H1 (cell line): Measurements from ENCODE around the gene AFAP1L1. TPM values are rescaled to one million over a fixed set of nuclear protein-coding genes. Genes with fewer than 3 reads are reported as not detected.
A peak's percentile ranks its signal among the peaks of the same experiment; 100 is the strongest.

Experiments
- CTCF ChIA-PET: fragments of 300-600 bp; sonication (Branson Sonifier 250); formaldehyde crosslinking; loops from one replicate; lab custom pipeline; 2021; ENCODE audit not compliant: partially characterized antibody; lab: Charles Lee
- POLR2A ChIA-PET: fragments of 300-600 bp; sonication (Branson Sonifier 250); formaldehyde crosslinking; loops from one replicate; lab custom pipeline; 2021; ENCODE audit warnings: inconsistent platforms; ENCODE audit not compliant: partially characterized antibody; lab: Charles Lee
- DNase-seq, 2 experiments: peaks; one replicate each; pipeline versions ENCODE4 v3.0.0 to v3.0.0-alpha.2; 2010 to 2022; ENCODE audit warnings: low spot score in 2 of 2, low read depth in 1 of 2, mixed read lengths in 1 of 2
- FAIRE-seq: peaks from 2 replicates; lab custom pipeline; 2011; peaks lifted over from hg19 to GRCh38; lab: Jason Lieb, UNC
- H2AFZ ChIP-seq: 2 replicates; pipeline ENCODE4 v1.8.1; 2012; ENCODE audit warnings: low read length, inconsistent platforms
- H2AK5ac ChIP-seq: 2 replicates; pipeline ENCODE4 v1.6.1; 2013; ENCODE audit warnings: low read depth, low read length
- H2BK120ac ChIP-seq: replicated peaks from 2 replicates; pipeline ENCODE3; 2013; ENCODE audit warnings: low read depth, low read length, inconsistent platforms
- H2BK12ac ChIP-seq: 2 replicates; pipeline ENCODE4 v1.6.1; 2013; ENCODE audit warnings: low read depth, low read length
- H2BK15ac ChIP-seq: 2 replicates; pipeline ENCODE4 v1.6.1; 2013; ENCODE audit warnings: low read length
- H2BK20ac ChIP-seq: 2 replicates; pipeline ENCODE4 v1.6.1; 2013; ENCODE audit warnings: low read length
- H2BK5ac ChIP-seq: 2 replicates; pipeline ENCODE4 v1.6.1; 2013; ENCODE audit warnings: low read depth, low read length
- H3K14ac ChIP-seq: 2 replicates; pipeline ENCODE4 v1.6.1; 2013; ENCODE audit warnings: inconsistent platforms; ENCODE audit not compliant: insufficient read length
- H3K18ac ChIP-seq: 2 replicates; pipeline ENCODE4 v1.6.1; 2013; ENCODE audit warnings: low read length; ENCODE audit errors: extremely low read depth
- H3K23ac ChIP-seq: 2 replicates; pipeline ENCODE4 v1.6.1; 2013; ENCODE audit warnings: inconsistent platforms; ENCODE audit not compliant: insufficient read length
- H3K23me2 ChIP-seq: 2 replicates; pipeline ENCODE4 v1.6.1; 2013; ENCODE audit warnings: low read depth, low read length
- H3K27ac ChIP-seq: 2 replicates; pipeline ENCODE4 v1.6.1; 2011; ENCODE audit warnings: low read depth, low read length, inconsistent platforms
- H3K27me3 ChIP-seq, 4 experiments: replicated peaks in 1 of 4; 1 replicate in 1 of 4; 2 replicates in 3 of 4; pipeline versions ENCODE4 v1.6.1 to v1.8.1; 2011 to 2013; ENCODE audit warnings: low read length in 3 of 4, mild to moderate bottlenecking in 3 of 4, inconsistent platforms in 2 of 4, mixed read lengths in 2 of 4, moderate library complexity in 1 of 4; ENCODE audit not compliant: control insufficient read depth in 3 of 4, insufficient read depth in 3 of 4; ENCODE audit errors: extremely low read depth in 1 of 4
- H3K36me3 ChIP-seq, 4 experiments: 2 replicates each; pipeline versions ENCODE4 v1.6.1 to v1.8.1; 2011 to 2013; ENCODE audit warnings: mild to moderate bottlenecking in 4 of 4, low read length in 3 of 4, moderate library complexity in 2 of 4, control low read depth in 1 of 4, inconsistent platforms in 1 of 4; ENCODE audit not compliant: insufficient read depth in 4 of 4, control insufficient read depth in 2 of 4
- H3K4ac ChIP-seq: replicated peaks from 2 replicates; pipeline ENCODE3; 2013; ENCODE audit warnings: low read length, low read depth, mixed read lengths, inconsistent platforms; ENCODE audit not compliant: insufficient read length
- H3K4me1 ChIP-seq, 4 experiments: replicated peaks in 1 of 4; 1 replicate in 1 of 4; 2 replicates in 3 of 4; pipeline versions ENCODE4 v1.6.1 to v1.8.1; 2011 to 2013; ENCODE audit warnings: low read length in 3 of 4, inconsistent platforms in 2 of 4, mixed read lengths in 1 of 4; ENCODE audit not compliant: insufficient read depth in 4 of 4, control insufficient read depth in 3 of 4
- H3K4me2 ChIP-seq, 2 experiments: 2 replicates each; pipeline versions ENCODE4 v1.6.1 to v1.8.1; 2011 to 2013; ENCODE audit warnings: low read depth in 2 of 2, low read length in 2 of 2, control low read depth in 1 of 2, inconsistent platforms in 1 of 2, mild to moderate bottlenecking in 1 of 2; ENCODE audit not compliant: insufficient read depth in 1 of 2
- H3K4me3 ChIP-seq, 4 experiments: fragments of 200-600, 300-600 bp in 1 of 4; sonication (generic), shearing (Covaris generic), sonication (Bioruptor Twin) in 1 of 4; 2 replicates each; pipeline versions ENCODE4 v1.5.1 to v1.8.1; 2011 to 2016; ENCODE audit warnings: low read length in 4 of 4, low read depth in 3 of 4, control low read depth in 2 of 4, inconsistent platforms in 2 of 4, mild to moderate bottlenecking in 2 of 4, mixed read lengths in 1 of 4, moderate library complexity in 1 of 4; ENCODE audit not compliant: insufficient read depth in 2 of 4; ENCODE audit errors: extremely low read depth in 1 of 4
- H3K56ac ChIP-seq: replicated peaks from 2 replicates; pipeline ENCODE3; 2013; ENCODE audit warnings: low read depth, mild to moderate bottlenecking, mixed read lengths, low read length, inconsistent platforms; ENCODE audit not compliant: insufficient read length
- H3K79me1 ChIP-seq: 2 replicates; pipeline ENCODE4 v1.6.1; 2013; ENCODE audit warnings: low read depth, low read length, control low read depth
- H3K79me2 ChIP-seq, 2 experiments: 2 replicates each; pipeline versions ENCODE4 v1.6.1 to v1.8.1; 2012 to 2013; ENCODE audit warnings: low read length in 2 of 2, mild to moderate bottlenecking in 2 of 2, inconsistent platforms in 1 of 2; ENCODE audit not compliant: insufficient read depth in 2 of 2, control insufficient read depth in 1 of 2
- H3K9ac ChIP-seq, 4 experiments: replicated peaks in 1 of 4; 1 replicate in 1 of 4; 2 replicates in 3 of 4; pipeline versions ENCODE4 v1.6.1 to v1.8.1; 2011 to 2013; ENCODE audit warnings: low read depth in 3 of 4, low read length in 3 of 4, control low read depth in 2 of 4, mild to moderate bottlenecking in 2 of 4, moderate library complexity in 2 of 4, inconsistent platforms in 1 of 4; ENCODE audit errors: extremely low read depth in 1 of 4
- H3K9me3 ChIP-seq, 2 experiments: 2 replicates each; pipeline versions ENCODE4 v1.6.1 to v1.8.1; 2012 to 2013; ENCODE audit warnings: mild to moderate bottlenecking in 2 of 2, moderate library complexity in 2 of 2, control low read depth in 1 of 2, inconsistent platforms in 1 of 2, low read depth in 1 of 2, low read length in 1 of 2, mixed read lengths in 1 of 2; ENCODE audit not compliant: insufficient read depth in 2 of 2
- H4K20me1 ChIP-seq, 2 experiments: replicated peaks in 1 of 2; 2 replicates each; pipeline versions ENCODE3 to v1.8.1; 2011 to 2013; ENCODE audit warnings: inconsistent platforms in 2 of 2, low read length in 2 of 2, mild to moderate bottlenecking in 1 of 2; ENCODE audit not compliant: insufficient read depth in 2 of 2, control insufficient read depth in 1 of 2
- H4K5ac ChIP-seq: 2 replicates; pipeline ENCODE4 v1.6.1; 2013; ENCODE audit warnings: low read length, low read depth, mixed read lengths, inconsistent platforms; ENCODE audit not compliant: insufficient read length
- H4K8ac ChIP-seq: 2 replicates; pipeline ENCODE4 v1.8.0; 2013; ENCODE audit warnings: mild to moderate bottlenecking, moderate library complexity, low read length, inconsistent platforms; ENCODE audit not compliant: insufficient read depth; ENCODE audit errors: extremely low read depth
- H4K91ac ChIP-seq: replicated peaks from 2 replicates; pipeline ENCODE3; 2013; ENCODE audit warnings: low read length, mixed read lengths, inconsistent platforms; ENCODE audit not compliant: insufficient read length
- CTCF ChIP-seq, 3 experiments: IDR thresholded peaks; 1 replicate in 2 of 3; 2 replicates in 1 of 3; pipeline versions ENCODE4 v1.5.1 to v1.6.1; 2011; ENCODE audit warnings: low read length in 3 of 3, mild to moderate bottlenecking in 3 of 3, inconsistent platforms in 2 of 3, low read depth in 1 of 3, moderate library complexity in 1 of 3; ENCODE audit not compliant: insufficient read depth in 1 of 3; ENCODE audit errors: control extremely low read depth in 1 of 3
- USF2 ChIP-seq: IDR thresholded peaks from 2 replicates; pipeline ENCODE4 v1.6.1; 2011; ENCODE audit warnings: low read length, improper control_type of control experiment
- WGBS, 2 experiments: shearing (Covaris generic) in 1 of 2; methylation state at CpG; one replicate each; pipeline versions ENCODE4 v1.1.6 to v1.1.7; 2013 to 2015; ENCODE audit warnings: low lambda C conversion rate in 2 of 2, mixed read lengths in 2 of 2, inconsistent platforms in 1 of 2, low coverage in 1 of 2, missing lambda C conversion rate in 1 of 2; ENCODE audit not compliant: insufficient replicate concordance in 2 of 2, insufficient coverage in 1 of 2, insufficient read length in 1 of 2; ENCODE audit errors: extremely low coverage in 1 of 2, missing lambda C conversion rate in 1 of 2; 5-methylcytosine and 5-hydroxymethylcytosine counted together
- polyA plus RNA-seq, 7 experiments: library from polyadenylated mRNA; depleted of rRNA in 3 of 7; stranded (reverse) in 5 of 7; unstranded in 2 of 7; fragments of >200 nt in 5 of 7; fragments of 200-250 nt in 2 of 7; gene quantifications; 1 replicate in 5 of 7; 2 replicates in 1 of 7; 4 replicates in 1 of 7; pipeline versions ENCODE4 v1.2.1 to v1.2.3, GENCODE V29; 2011 to 2013; ENCODE audit warnings: missing spikeins in 2 of 7, mixed read lengths in 2 of 7
- total RNA-seq: library from RNA; stranded (reverse); fragmentation: NEBNext Ultra II Directional; extraction: Animal tissue kit (Norgen Biotek cat#: 25700); gene quantifications from 2 replicates; pipeline ENCODE4 v1.2.1, GENCODE V29; 2021

AFAP1L1 gene
- total and polyA plus RNA-seq, 2 of the 8 experiments (the other 6 are each of a cell fraction or from before 2014, with no cell fraction given), result 0.79 to 4.7 TPM

GRCh38 chr5:149363936-149364335 is 92.3 kb downstream of the AFAP1L1 start:
- H2BK15ac ChIP-seq, result no peak overlapping the region
- no peak for FAIRE-seq

More at GRCh38 chr5:149363936-149364335, 92.3 kb downstream of the AFAP1L1 start:
- H2BK12ac ChIP-seq, result no peak overlapping the region
- WGBS, 2 experiments, result 90% methylated on average over 9 of the region's 9 CpGs; no CpG with 5 or more reads in 1 of the 2 experiments
- no peak overlapping the region for H2BK5ac ChIP-seq
- POLR2A ChIA-PET, result interaction anchor here (1.6 kb wide), 1 partner anchor 13 kb away, joined by 5 read pairs; no protein-coding TSS in a partner anchor
- no peak overlapping the region for H3K4ac ChIP-seq
- H3K4me2 ChIP-seq, result no peak overlapping the region
- H3K79me2 ChIP-seq, result no peaks in the 10 kb centered on the region
- H3K23me2 ChIP-seq, result no peaks in the 10 kb centered on the region
- H3K23ac ChIP-seq, result no peak overlapping the region
- no peak overlapping the region for H3K56ac ChIP-seq
- no peaks in the 10 kb centered on the region for H3K9me3 ChIP-seq
- no peak overlapping the region for H3K4me3 ChIP-seq
- no peak overlapping the region for H3K27ac ChIP-seq
- H3K79me1 ChIP-seq, result peaks cover 5% of the 10 kb centered on the region
- H3K4me1 ChIP-seq, result peaks cover 0 to 3% (median 1%) of the 10 kb centered on the region in 4 experiments; a peak in 3 of 7 replicates
- no peak overlapping the region for H2AFZ ChIP-seq
- no peak overlapping the region for H3K14ac ChIP-seq
- H3K18ac ChIP-seq, result no peak overlapping the region; the same call in 1 of the 2 replicates
- H4K20me1 ChIP-seq, result peaks cover 0 to 6% of the 10 kb centered on the region in 2 experiments
- H3K9ac ChIP-seq, result no peak overlapping the region
- H4K5ac ChIP-seq, result no peak overlapping the region
- H3K27me3 ChIP-seq, result no peaks in the 10 kb centered on the region
- DNase-seq, result no peak
- H3K36me3 ChIP-seq, result no peaks in the 10 kb centered on the region; a peak in 1 of 8 replicates
- no peak overlapping the region for H2AK5ac ChIP-seq
- no peak overlapping the region for H4K91ac ChIP-seq
- TF ChIP-seq CTCF (IDR thresholded peaks at IDR 0.05; ENCODE audit: control extremely low read depth in 1 of 3, insufficient read depth in 1 of 3, low read depth in 1 of 3, low read length in 3 of 3) (peak in 2 of 3 experiments; percentile 2 to 6; a peak in 1 of 4 replicates), USF2 (no peak)
- TF ChIP-seq, all 59 proteins: peak for 1
- H2BK120ac ChIP-seq, result no peak overlapping the region
- CTCF ChIA-PET, result interaction anchor here (1.1 to 46.1 kb wide), 7 partner anchors 8 to 99 kb away, joined by 3 to 1310 read pairs (median 4); no protein-coding TSS in a partner anchor
- H4K8ac ChIP-seq, result no peak overlapping the region
- H2BK20ac ChIP-seq, result no peak overlapping the region
